Activated CD8-positive, alpha-beta memory T cell treated with anti-CD3 and anti-CD28 coated beads for 4 hours (primary cell): ENCODE data around the gene KCNK13.

Experiments
- DNase-seq, 2 donors: peaks; one replicate each; pipeline ENCODE4 v3.0.0-alpha.2; 2020; ENCODE audit warnings: low read depth in 2 of 2

The KCNK13 gene

GRCh38 chr14:90132821-90133570 is 71.2 kb downstream of the KCNK13 start:
- no peak for DNase-seq

GRCh38 chr14:90136904-90137303 is 75.1 kb downstream of the KCNK13 start:
- DNase-seq: no peak

GRCh38 chr14:90137807-90138206 is 76.0 kb downstream of the KCNK13 start:
- no peak for DNase-seq

- DNase-seq: no peak
Measured at GRCh38 chr14:90139199-90139598, 77.4 kb downstream of the KCNK13 start.

- DNase-seq: no peak
Measured at GRCh38 chr14:90140298-90140955, 78.6 kb downstream of the KCNK13 start.

GRCh38 chr14:90140956-90141316 is 79.1 kb downstream of the KCNK13 start:
- no peak for DNase-seq

GRCh38 chr14:90153429-90153828 is 91.6 kb downstream of the KCNK13 start:
- DNase-seq: no peak

GRCh38 chr14:90154110-90154509 is 92.3 kb downstream of the KCNK13 start:
- DNase-seq: no peak

GRCh38 chr14:90159146-90159545 is 97.4 kb downstream of the KCNK13 start:
- DNase-seq: no peak

- no peak for DNase-seq
Measured at GRCh38 chr14:90159688-90160087, 97.9 kb downstream of the KCNK13 start.

GRCh38 chr14:90161129-90161528 is 99.3 kb downstream of the KCNK13 start:
- no peak for DNase-seq

- DNase-seq: no peak
Measured at GRCh38 chr14:90168425-90169105, 106.8 kb downstream of the KCNK13 start.

- no peak for DNase-seq
Measured at GRCh38 chr14:90175631-90176030, 113.8 kb downstream of the KCNK13 start.

- no peak for DNase-seq
Measured at GRCh38 chr14:90177539-90178189, 115.9 kb downstream of the KCNK13 start.

GRCh38 chr14:90179357-90179756 is 117.6 kb downstream of the KCNK13 start:
- no peak for DNase-seq

- DNase-seq: no peak
Measured at GRCh38 chr14:90179809-90180779, 118.3 kb downstream of the KCNK13 start.

- DNase-seq: no peak
Measured at GRCh38 chr14:90184094-90184493, 122.3 kb downstream of the KCNK13 start.

- DNase-seq: no peak
Measured at GRCh38 chr14:90184571-90185266, 122.9 kb downstream of the KCNK13 start.

GRCh38 chr14:90188588-90188987 is 126.8 kb downstream of the KCNK13 start:
- no peak for DNase-seq

- no peak for DNase-seq
Measured at GRCh38 chr14:90191154-90191553, 129.4 kb downstream of the KCNK13 start.

GRCh38 chr14:90191585-90191984 is 129.8 kb downstream of the KCNK13 start:
- DNase-seq: no peak
